HEK293T (cell line): Measurements from ENCODE around the gene INVS.

ENCODE experiments used
- CTCF ChIA-PET: fragments of 350-600 bp; formaldehyde crosslinking; extraction: SDS; loops from one replicate; lab custom pipeline; 2021; ENCODE audit warnings: antibody characterized with exemption, inconsistent platforms; lab: Yijun Ruan, JAX
- POLR2A ChIA-PET: fragments of 350-600 bp; formaldehyde crosslinking; extraction: SDS; loops from one replicate; lab custom pipeline; 2020; ENCODE audit warnings: antibody characterized with exemption, inconsistent platforms; lab: Yijun Ruan, JAX
- DNase-seq: peaks from one replicate; pipeline ENCODE4 v3.0.0; 2012; ENCODE audit warnings: mixed read lengths; ENCODE audit errors: extremely low spot score
- ARNT ChIP-seq: fragments of 450-650 bp; IDR thresholded peaks from 2 replicates; pipeline ENCODE4 v1.6.1; 2017; ENCODE audit warnings: mild to moderate bottlenecking
- BHLHE40 ChIP-seq: fragments of 450-650 bp; IDR thresholded peaks from 2 replicates; pipeline ENCODE4 v1.6.1; 2016; ENCODE audit warnings: mild to moderate bottlenecking, moderate library complexity, borderline replicate concordance
- CTBP1 ChIP-seq: fragments of 450-650 bp; IDR thresholded peaks from 2 replicates; pipeline ENCODE4 v1.6.1; 2016; ENCODE audit warnings: borderline replicate concordance
- ELF4 ChIP-seq: fragments of 450-650 bp; IDR thresholded peaks from 2 replicates; pipeline ENCODE4 v1.6.1; 2017; ENCODE audit warnings: antibody characterized with exemption
- FOXA1 ChIP-seq: fragments of 450-650 bp; IDR thresholded peaks from 2 replicates; pipeline ENCODE4 v1.6.1; 2016; ENCODE audit warnings: mild to moderate bottlenecking
- FOXK2 ChIP-seq: fragments of 450-650 bp; IDR thresholded peaks from 2 replicates; pipeline ENCODE4 v1.6.1; 2016; ENCODE audit warnings: mild to moderate bottlenecking
- FOXM1 ChIP-seq: fragments of 450-650 bp; IDR thresholded peaks from 2 replicates; pipeline ENCODE4 v1.6.1; 2017; ENCODE audit warnings: mild to moderate bottlenecking, borderline replicate concordance
- HDGF ChIP-seq: fragments of 450-650 bp; IDR thresholded peaks from 2 replicates; pipeline ENCODE4 v1.6.1; 2017; ENCODE audit warnings: antibody characterized with exemption, borderline replicate concordance
- L3MBTL2 ChIP-seq: fragments of 450-650 bp; conservative IDR thresholded peaks from 2 replicates; pipeline ENCODE4 v1.6.1; 2016; ENCODE audit warnings: mild to moderate bottlenecking
- LEF1 ChIP-seq: fragments of 450-650 bp; IDR thresholded peaks from 2 replicates; pipeline ENCODE4 v1.6.1; 2017; ENCODE audit warnings: mild to moderate bottlenecking, borderline replicate concordance
- NFRKB ChIP-seq: fragments of 450-650 bp; IDR thresholded peaks from 2 replicates; pipeline ENCODE4 v1.6.1; 2016; ENCODE audit warnings: mild to moderate bottlenecking, moderate library complexity
- SP1 ChIP-seq: fragments of 450-650 bp; IDR thresholded peaks from 2 replicates; pipeline ENCODE4 v1.6.1; 2017
- SUZ12 ChIP-seq: fragments of 450-650 bp; IDR thresholded peaks from 2 replicates; pipeline ENCODE4 v1.6.1; 2016; ENCODE audit warnings: mild to moderate bottlenecking
- TARDBP ChIP-seq: fragments of 450-650 bp; IDR thresholded peaks from 2 replicates; pipeline ENCODE4 v1.6.1; 2016
- ZNF384 ChIP-seq: fragments of 450-650 bp; IDR thresholded peaks from 2 replicates; pipeline ENCODE4 v1.6.1; 2016
- TF ChIP-seq, protein P1 (sequence below): fragments of 450-650 bp; IDR thresholded peaks from 2 replicates; pipeline ENCODE4 v1.6.1; 2016

INVS gene

DNA sequence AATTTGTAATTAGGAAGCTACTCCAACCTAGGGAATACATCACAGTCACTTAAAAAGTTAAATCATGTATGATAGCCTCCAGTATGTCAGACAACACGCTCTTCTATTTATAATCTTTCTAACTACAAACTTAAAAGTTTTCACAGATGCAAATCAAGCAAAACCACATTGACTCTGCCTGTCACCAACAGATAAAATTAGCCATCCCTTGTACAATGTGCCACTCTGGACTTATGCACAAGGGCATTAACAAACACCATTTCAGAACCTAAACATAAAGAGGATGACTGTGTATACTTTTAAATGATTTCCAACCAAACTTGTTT, 15.0 kb upstream of the INVS start:
- ChIA-PET CTCF (no interaction called here), POLR2A (no interaction called here)
- DNase-seq, result no peak
- TF ChIP-seq ARNT, result no peak

DNA sequence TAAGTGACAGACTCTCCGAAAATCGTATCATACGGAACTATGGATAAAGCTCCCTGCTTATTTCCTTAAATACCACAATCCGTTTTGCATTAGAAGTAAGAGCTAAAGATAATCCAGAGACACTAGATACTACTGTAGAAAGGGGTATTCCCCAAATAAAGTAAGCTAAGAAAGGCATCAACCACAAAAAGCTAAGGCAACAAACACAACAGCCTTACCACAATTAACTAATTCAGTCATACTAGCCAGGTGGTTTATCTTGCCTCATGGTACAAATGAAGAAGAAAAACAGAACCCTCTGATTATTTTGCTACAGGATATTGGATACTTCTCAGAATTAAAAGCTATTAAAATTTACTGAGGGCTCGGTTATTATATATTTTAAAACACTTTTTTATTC, 14.3 kb upstream of the INVS start:
- TF ChIP-seq CTBP1 (no peak), SP1 (no peak), L3MBTL2 (no peak), ELF4 (no peak), FOXA1 (no peak)
- TF ChIP-seq, protein P1, sequence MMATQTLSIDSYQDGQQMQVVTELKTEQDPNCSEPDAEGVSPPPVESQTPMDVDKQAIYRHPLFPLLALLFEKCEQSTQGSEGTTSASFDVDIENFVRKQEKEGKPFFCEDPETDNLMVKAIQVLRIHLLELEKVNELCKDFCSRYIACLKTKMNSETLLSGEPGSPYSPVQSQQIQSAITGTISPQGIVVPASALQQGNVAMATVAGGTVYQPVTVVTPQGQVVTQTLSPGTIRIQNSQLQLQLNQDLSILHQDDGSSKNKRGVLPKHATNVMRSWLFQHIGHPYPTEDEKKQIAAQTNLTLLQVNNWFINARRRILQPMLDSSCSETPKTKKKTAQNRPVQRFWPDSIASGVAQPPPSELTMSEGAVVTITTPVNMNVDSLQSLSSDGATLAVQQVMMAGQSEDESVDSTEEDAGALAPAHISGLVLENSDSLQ, result no peak
- no peak for DNase-seq
- ChIA-PET CTCF (no interaction called here), POLR2A (no interaction called here)

DNA sequence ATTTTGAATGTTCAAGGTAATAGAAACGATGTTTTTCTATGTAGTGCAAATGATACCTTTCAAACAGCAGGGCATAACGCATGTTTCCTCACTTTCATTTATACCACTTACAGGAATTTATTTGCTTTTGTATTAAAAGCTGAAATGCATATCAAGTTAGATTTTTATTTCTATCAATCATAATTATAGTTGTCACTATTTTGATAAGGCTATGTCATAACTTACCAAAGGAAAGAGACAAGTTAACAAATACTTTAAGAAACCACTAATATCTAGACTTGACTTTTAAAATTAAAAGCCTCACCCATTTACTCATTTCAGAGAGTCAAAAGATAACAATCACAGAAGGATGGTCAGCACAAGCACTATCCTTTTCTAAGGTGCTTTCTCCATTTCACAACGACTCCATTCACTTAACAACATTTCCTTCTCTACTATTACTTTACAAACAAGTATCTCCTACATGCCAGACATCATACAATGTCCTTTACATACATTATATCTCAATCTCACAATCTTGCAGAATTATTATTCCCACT, 12.9 kb upstream of the INVS start:
- CTCF ChIA-PET, result no interaction called here
- POLR2A ChIA-PET, result no interaction called here
- TF ChIP-seq, protein P1, result 0 out of 2 replicates have a peak, but pooled peaks have one; percentile 31
- TF ChIP-seq L3MBTL2 (no peak), ELF4 (no peak), ZNF384 (no peak)
- DNase-seq, result no peak

DNA sequence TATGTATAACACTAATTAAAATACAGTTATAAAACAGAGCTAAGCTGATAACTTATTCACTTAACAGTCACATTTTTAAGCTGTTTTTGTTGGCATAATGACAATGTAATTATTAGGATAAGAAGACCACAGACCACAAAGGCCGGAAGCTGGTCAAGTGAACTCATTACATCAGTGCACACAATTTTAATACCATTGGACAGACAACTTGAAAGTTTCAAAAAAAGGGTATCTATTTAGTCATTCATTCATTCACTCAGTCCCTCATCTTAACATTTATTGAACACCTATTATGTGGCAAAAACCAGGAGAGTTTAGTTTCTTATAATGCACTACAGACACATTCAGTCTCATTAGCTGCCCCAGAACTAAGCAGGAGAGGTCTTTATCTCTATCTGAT, 11.8 kb upstream of the INVS start:
- TF ChIP-seq FOXA1, result no peak
- no peak for TF ChIP-seq LEF1
- TF ChIP-seq HDGF, result no peak
- no peak for TF ChIP-seq SUZ12
- TF ChIP-seq CTBP1, result no peak
- TF ChIP-seq SP1, result no peak
- no peak for TF ChIP-seq ZNF384
- no peak for TF ChIP-seq ELF4
- no peak for TF ChIP-seq FOXK2
- no peak for TF ChIP-seq BHLHE40
- no peak for TF ChIP-seq NFRKB
- no peak for TF ChIP-seq L3MBTL2
- TF ChIP-seq FOXM1, result no peak
- TF ChIP-seq, protein P1, result no peak
- TF ChIP-seq ARNT, result no peak
- no peak for TF ChIP-seq TARDBP
- ChIA-PET POLR2A (no interaction called here), CTCF (no interaction called here)
- DNase-seq, result no peak

DNA sequence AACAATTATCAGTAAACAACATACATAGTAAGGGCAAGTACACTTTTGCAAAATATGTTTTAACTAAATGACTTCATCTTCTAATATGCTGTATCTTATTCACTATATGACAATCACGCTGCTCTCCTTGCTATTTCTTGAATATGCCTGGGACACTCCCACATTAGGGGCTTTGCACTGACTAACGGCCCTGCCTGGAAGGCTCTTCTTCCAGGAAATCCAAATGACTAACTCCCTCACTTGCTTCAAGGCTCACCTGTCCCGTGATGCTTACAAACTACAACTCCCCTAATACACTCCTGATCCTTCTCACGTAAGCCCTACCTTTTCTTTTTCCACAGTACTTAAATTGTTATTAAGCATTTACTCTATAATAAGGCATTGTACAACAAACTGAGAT, 10.8 kb upstream of the INVS start:
- CTCF ChIA-PET, result no interaction called here
- TF ChIP-seq SP1, result no peak
- TF ChIP-seq ELF4, result no peak
- TF ChIP-seq SUZ12, result no peak
- TF ChIP-seq NFRKB, result no peak
- TF ChIP-seq FOXA1, result no peak
- TF ChIP-seq FOXK2, result no peak
- TF ChIP-seq ARNT, result no peak
- TF ChIP-seq LEF1, result no peak
- no peak for TF ChIP-seq L3MBTL2
- TF ChIP-seq, protein P1, result no peak
- TF ChIP-seq HDGF, result no peak
- no peak for TF ChIP-seq CTBP1
- no peak for DNase-seq
- POLR2A ChIA-PET, result no interaction called here

DNA sequence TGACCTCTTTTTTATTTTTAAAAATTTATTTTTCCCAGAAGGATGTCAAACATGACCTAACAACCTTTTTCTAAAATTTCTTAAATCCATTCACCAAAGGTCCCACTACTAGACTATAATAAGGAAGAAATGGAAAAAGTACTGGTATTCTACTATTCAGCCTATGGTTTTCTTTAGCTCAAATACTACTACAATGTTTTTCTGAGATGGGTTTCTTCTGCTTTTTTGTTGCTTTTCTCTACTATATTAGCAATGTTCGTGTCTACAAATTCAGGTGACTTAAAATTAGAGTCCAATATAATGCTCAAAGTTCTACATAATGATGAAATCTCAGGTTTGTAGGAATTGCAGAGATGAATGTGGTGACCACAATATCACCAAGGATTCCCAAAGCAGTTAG, 8.2 kb upstream of the INVS start:
- ChIA-PET CTCF (no interaction called here), POLR2A (interaction anchor here (1.5 kb wide), 1 partner anchor 8 kb away, joined by 3 read pairs; the partner anchor contains the start of genes ERP44 and INVS)
- TF ChIP-seq SP1 (no peak), CTBP1 (no peak)
- no peak for DNase-seq

DNA sequence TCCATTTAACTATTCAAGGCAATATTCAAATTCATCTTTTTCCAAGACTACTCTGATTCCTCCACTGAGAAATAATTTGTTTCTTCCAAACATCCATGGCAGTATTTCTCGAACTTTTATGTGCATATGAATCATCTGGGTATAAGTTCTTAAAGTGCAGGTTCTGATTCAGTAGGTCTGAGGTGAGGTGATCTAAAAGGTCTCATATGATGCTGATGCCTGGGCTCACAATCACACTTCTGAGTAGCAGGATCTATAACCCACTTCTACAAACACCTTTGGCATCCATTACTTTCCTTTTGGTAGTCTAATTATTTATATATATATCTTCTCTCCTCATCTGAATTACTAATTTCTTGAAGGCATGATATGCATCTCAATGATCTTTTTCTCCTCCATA, 7.4 kb upstream of the INVS start:
- ChIA-PET POLR2A (no interaction called here), CTCF (no interaction called here)
- no peak for DNase-seq
- TF ChIP-seq, protein P1, result no peak
- TF ChIP-seq ARNT (no peak), BHLHE40 (no peak), FOXA1 (no peak), L3MBTL2 (no peak), FOXK2 (no peak), ELF4 (no peak), NFRKB (no peak)
